RKO (cell line): Measurements from ENCODE around the gene MAST4.

Experiments
- DNase-seq: peaks from one replicate; pipeline ENCODE4 v3.0.0-alpha.2; 2016; ENCODE audit warnings: low spot score

MAST4 gene

GRCh38 chr5:66992547-66992946, 396.4 kb downstream of the MAST4 start:
- no peak for DNase-seq

GRCh38 chr5:66993448-66993847, 397.3 kb downstream of the MAST4 start:
- no peak for DNase-seq

GRCh38 chr5:66993882-66994281, 397.7 kb downstream of the MAST4 start:
- no peak for DNase-seq

- no peak for DNase-seq
These were observed 398.6 kb downstream of the MAST4 start for GRCh38 chr5:66994790-66995189.

- DNase-seq: no peak
These were observed 404.7 kb downstream of the MAST4 start for GRCh38 chr5:67000794-67001475.

- DNase-seq: no peak
These were observed 406.9 kb downstream of the MAST4 start for GRCh38 chr5:67002832-67003684.

- DNase-seq: no peak
These were observed 407.4 kb downstream of the MAST4 start for GRCh38 chr5:67003685-67003934.

- peak; percentile 97 for DNase-seq
These were observed 407.9 kb downstream of the MAST4 start for GRCh38 chr5:67003935-67004729.

GRCh38 chr5:67004730-67005350, 408.6 kb downstream of the MAST4 start:
- DNase-seq: no peak

GRCh38 chr5:67005737-67006499, 409.7 kb downstream of the MAST4 start:
- DNase-seq: peak; percentile 94

GRCh38 chr5:67006500-67006848, 410.3 kb downstream of the MAST4 start:
- DNase-seq: no peak

- DNase-seq: peak; percentile 51
These were observed 412.8 kb downstream of the MAST4 start for GRCh38 chr5:67009028-67009427.

GRCh38 chr5:67010684-67011409, 414.7 kb downstream of the MAST4 start:
- DNase-seq: peak; percentile 99

- DNase-seq: no peak
These were observed 415.2 kb downstream of the MAST4 start for GRCh38 chr5:67011422-67011821.

- DNase-seq: peak; percentile 90
These were observed 416.0 kb downstream of the MAST4 start for GRCh38 chr5:67012171-67012570.

GRCh38 chr5:67013719-67014118, 417.5 kb downstream of the MAST4 start:
- no peak for DNase-seq

GRCh38 chr5:67014191-67014590, 418.0 kb downstream of the MAST4 start:
- DNase-seq: no peak

GRCh38 chr5:67014957-67015400, 418.8 kb downstream of the MAST4 start:
- DNase-seq: no peak

- DNase-seq: peak; percentile 31
These were observed 419.5 kb downstream of the MAST4 start for GRCh38 chr5:67015541-67016191.

- no peak for DNase-seq
These were observed 423.1 kb downstream of the MAST4 start for GRCh38 chr5:67019065-67019845.
